ENCODE data around the gene MYOM3.
A peak's percentile ranks its signal among the peaks of the same experiment; 100 is the strongest.

The MYOM3 gene

GRCh38 chr1:24117132-24117531, 5.2 kb upstream of the MYOM3 start:
- H3K27ac Mint-ChIP-seq: no peak overlapping the region
- no peak overlapping the region for H3K4me3 Mint-ChIP-seq
- H3K27me3 Mint-ChIP-seq (ENCODE audit: low read depth, poor library complexity): peaks cover 27% of the 10 kb centered on the region
- H3K36me3 Mint-ChIP-seq (ENCODE audit: low read depth): no peaks in the 10 kb centered on the region
- H3K4me1 Mint-ChIP-seq: peaks cover 20% of the 10 kb centered on the region
- no peak for TF ChIP-seq CTCF (IDR thresholded peaks at IDR 0.05)
- DNase-seq: no peak
- no peaks in the 10 kb centered on the region for H3K9me3 Mint-ChIP-seq

- Mint-ChIP-seq H3K27me3 (ENCODE audit: low read depth, poor library complexity) (peaks cover 26% of the 10 kb centered on the region), H3K36me3 (ENCODE audit: low read depth) (no peaks in the 10 kb centered on the region), H3K27ac (no peak overlapping the region), H3K4me3 (no peak overlapping the region), H3K4me1 (peaks cover 34% of the 10 kb centered on the region), H3K9me3 (no peaks in the 10 kb centered on the region)
- no peak for DNase-seq
- TF ChIP-seq CTCF (IDR thresholded peaks at IDR 0.05): no peak
Measured at GRCh38 chr1:24114753-24115152, 2.8 kb upstream of the MYOM3 start.

- no peak for TF ChIP-seq CTCF (IDR thresholded peaks at IDR 0.05)
- no peak overlapping the region for H3K4me3 Mint-ChIP-seq
- H3K27me3 Mint-ChIP-seq (ENCODE audit: low read depth, poor library complexity): peaks cover 26% of the 10 kb centered on the region
- no peak for DNase-seq
- H3K27ac Mint-ChIP-seq: no peak overlapping the region
- H3K9me3 Mint-ChIP-seq: no peaks in the 10 kb centered on the region
- H3K36me3 Mint-ChIP-seq (ENCODE audit: low read depth): no peaks in the 10 kb centered on the region
- peaks cover 34% of the 10 kb centered on the region for H3K4me1 Mint-ChIP-seq
Measured at GRCh38 chr1:24113641-24114033, 1.7 kb upstream of the MYOM3 start.

DNA sequence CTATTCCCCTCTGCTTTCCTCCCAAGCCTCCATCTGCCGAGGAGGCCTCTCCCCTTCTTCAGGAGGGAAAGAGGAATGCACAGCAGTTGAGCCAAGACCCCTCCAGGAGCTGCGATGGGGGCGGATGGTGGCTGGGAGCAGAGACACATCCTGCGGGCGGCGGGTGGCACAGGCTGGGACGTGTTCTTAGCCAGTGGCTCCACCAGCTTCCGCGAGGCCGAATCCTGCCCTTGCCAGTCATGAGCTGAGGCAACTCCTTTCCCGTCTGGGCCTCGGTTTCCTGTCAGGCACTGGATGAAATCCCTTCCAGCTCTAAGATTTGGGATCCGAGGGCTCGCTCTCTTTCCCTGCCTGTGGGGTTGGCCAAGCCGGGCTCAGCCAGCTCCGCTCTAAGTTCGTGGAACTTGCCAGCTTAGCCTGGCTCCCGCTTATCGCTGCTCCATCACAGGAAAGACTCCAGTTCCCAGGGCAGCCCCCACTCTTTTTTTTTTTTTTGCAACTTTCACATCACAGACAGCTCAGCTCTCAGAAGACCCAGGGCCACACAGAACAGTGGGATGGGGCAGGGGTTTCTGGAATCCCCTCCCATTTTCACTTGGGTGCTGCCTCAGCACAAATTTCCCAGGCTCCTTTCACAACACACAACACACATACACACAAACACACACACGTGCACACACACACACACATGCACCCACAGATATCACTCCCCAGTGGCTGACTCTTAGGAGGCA, 506 bp downstream of the MYOM3 start:
- no peak for TF ChIP-seq CTCF (IDR thresholded peaks at IDR 0.05)
- peak overlapping the region; percentile 66 for H3K27ac Mint-ChIP-seq
- peak overlapping the region; percentile 14 for H3K4me3 Mint-ChIP-seq
- H3K27me3 Mint-ChIP-seq (ENCODE audit: low read depth, poor library complexity): peaks cover 21% of the 10 kb centered on the region
- no peak for DNase-seq
- no peaks in the 10 kb centered on the region for H3K9me3 Mint-ChIP-seq
- H3K4me1 Mint-ChIP-seq: peaks cover 37% of the 10 kb centered on the region
- no peaks in the 10 kb centered on the region for H3K36me3 Mint-ChIP-seq (ENCODE audit: low read depth)

DNA sequence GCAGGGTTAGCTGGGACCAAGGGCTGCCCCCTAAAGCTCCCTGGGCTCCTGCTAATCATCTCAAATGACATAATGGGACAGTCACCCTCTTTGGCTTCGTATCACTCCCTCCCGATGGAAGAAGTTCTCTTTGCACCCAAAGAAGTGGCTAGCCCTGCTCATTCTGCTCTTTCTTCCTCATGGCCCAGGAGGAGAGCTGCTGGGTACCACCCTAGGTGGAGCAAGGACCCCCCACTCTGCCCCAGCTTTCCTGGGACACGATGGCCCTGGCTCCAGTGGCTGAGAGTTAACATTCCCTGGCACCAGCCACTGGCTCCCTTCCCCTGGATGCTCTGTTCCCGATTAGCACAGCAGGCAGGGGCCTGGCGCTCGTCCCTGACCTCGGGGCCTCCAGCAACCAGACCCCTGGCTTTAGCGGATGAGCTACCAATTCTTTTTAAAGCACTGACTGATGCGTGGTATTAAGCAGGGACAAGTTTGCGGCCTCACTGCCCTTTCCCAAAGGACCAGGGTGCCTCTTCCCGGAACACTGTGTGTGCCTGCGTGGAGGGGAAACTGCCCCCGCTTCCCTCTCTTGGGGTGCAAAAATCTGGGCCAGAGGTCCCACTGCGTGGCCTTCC, 1.2 kb downstream of the MYOM3 start:
- Mint-ChIP-seq H3K9me3 (no peaks in the 10 kb centered on the region), H3K4me3 (no peak overlapping the region), H3K36me3 (ENCODE audit: low read depth) (no peaks in the 10 kb centered on the region), H3K27me3 (ENCODE audit: low read depth, poor library complexity) (peaks cover 21% of the 10 kb centered on the region), H3K27ac (peak overlapping the region; percentile 66), H3K4me1 (peaks cover 37% of the 10 kb centered on the region)
- no peak for DNase-seq
- TF ChIP-seq CTCF (IDR thresholded peaks at IDR 0.05): no peak

All from nephron progenitor cell (in vitro differentiated cells).